ENCODE data around the gene NOL8. TPM values are rescaled to one million over a fixed set of nuclear protein-coding genes. Genes with fewer than 3 reads are reported as not detected.

Gene NOL8
- total RNA-seq, 1 experiment from 2014 or later = 30.6 TPM

- ChIA-PET POLR2A (interaction anchor here (0.5 kb wide), 1 partner anchor 10 kb away, joined by 3 read pairs; no protein-coding TSS in a partner anchor), CTCF (no interaction called here)
- in situ Hi-C loops (cut with HindIII; ENCODE audit: low pct_unique_long_range_greater_than_20kb, low sequenced_read_pairs) (no loop called here), intact Hi-C loops (cut with micrococcal nuclease; ENCODE audit: unreplicated experiment) (no loop called here)
- Histone ChIP-seq H3K4me3 (ENCODE audit: low read depth in 2 of 2, low read length in 2 of 2) (no peak overlapping the region), H3K36me3 (ENCODE audit: control insufficient read depth, insufficient read depth, low read length) (no peaks in the 10 kb centered on the region), H3K9me3 (ENCODE audit: control insufficient read depth, insufficient read depth, low read depth, low read length) (no peaks in the 10 kb centered on the region), H3K27me3 (ENCODE audit: control insufficient read depth, insufficient read depth, low read length) (no peaks in the 10 kb centered on the region), H3K27ac (ENCODE audit: low read length) (no peak overlapping the region), H3K4me1 (ENCODE audit: control insufficient read depth, insufficient read depth, low read length) (no peaks in the 10 kb centered on the region)
- ATAC-seq = no peak
- TF ChIP-seq REST (IDR thresholded peaks at IDR 0.05; ENCODE audit: insufficient read depth in 1 of 2, low read depth in 2 of 2, low read length in 1 of 2) (no peak), CTCF (IDR thresholded peaks at IDR 0.05) (no peak), POLR2AphosphoS5 (IDR thresholded peaks at IDR 0.05; ENCODE audit: low read depth, low read length) (no peak), SIN3A (IDR thresholded peaks at IDR 0.05; ENCODE audit: borderline replicate concordance, insufficient read depth, low read depth, low read length) (no peak), TCF7L2 (IDR thresholded peaks at IDR 0.05; ENCODE audit: low read depth, low read length) (no peak; the same call in 1 of the 2 replicates)
- no TSS peak for BruUV-seq (replicated peaks)
- DNase-seq (ENCODE audit: low read depth, low spot score) = no peak
Measured at GRCh38 chr9:92332577-92333281, 7.6 kb upstream of the NOL8 start.

GRCh38 chr9:92328225-92328624 is 3.1 kb upstream of the NOL8 start:
- Histone ChIP-seq H3K27me3 (ENCODE audit: control insufficient read depth, insufficient read depth, low read length) (no peaks in the 10 kb centered on the region), H3K4me1 (ENCODE audit: control insufficient read depth, insufficient read depth, low read length) (peaks cover 4% of the 10 kb centered on the region; the same call in 1 of the 2 replicates), H3K36me3 (ENCODE audit: control insufficient read depth, insufficient read depth, low read length) (peaks cover 4% of the 10 kb centered on the region; the same call in 1 of the 2 replicates), H3K27ac (ENCODE audit: low read length) (no peak overlapping the region), H3K4me3 (ENCODE audit: low read depth in 2 of 2, low read length in 2 of 2) (no peak overlapping the region), H3K9me3 (ENCODE audit: control insufficient read depth, insufficient read depth, low read depth, low read length) (no peaks in the 10 kb centered on the region)
- intact Hi-C loops (cut with micrococcal nuclease; ENCODE audit: unreplicated experiment) = loop anchor here (10.0 kb wide), 1 partner anchor 117 kb away; no protein-coding TSS in a partner anchor
- DNase-seq (ENCODE audit: low read depth, low spot score) (no peak), ATAC-seq (no peak)
- ChIA-PET POLR2A (no interaction called here), CTCF (interaction anchor here (0.6 to 1.3 kb wide), 4 partner anchors 111 to 324 kb away, joined by 3 to 8 read pairs (median 5); no protein-coding TSS in a partner anchor)
- no TSS peak for BruUV-seq (replicated peaks)
- TF ChIP-seq REST (IDR thresholded peaks at IDR 0.05; ENCODE audit: insufficient read depth in 1 of 2, low read depth in 2 of 2, low read length in 1 of 2) (no peak), CTCF (IDR thresholded peaks at IDR 0.05) (peak; percentile 37; the same call in 1 of the 2 replicates), POLR2AphosphoS5 (IDR thresholded peaks at IDR 0.05; ENCODE audit: low read depth, low read length) (no peak), TCF7L2 (IDR thresholded peaks at IDR 0.05; ENCODE audit: low read depth, low read length) (no peak), SIN3A (IDR thresholded peaks at IDR 0.05; ENCODE audit: borderline replicate concordance, insufficient read depth, low read depth, low read length) (no peak)
- in situ Hi-C loops (cut with HindIII; ENCODE audit: low pct_unique_long_range_greater_than_20kb, low sequenced_read_pairs) = no loop called here

All from Panc1 (cell line).